Activated CD8-positive, alpha-beta memory T cell treated with anti-CD3 and anti-CD28 coated beads for 4 hours (primary cell): ENCODE results near the gene KIF2A.

Experiments
- DNase-seq, 2 donors: peaks; one replicate each; pipeline ENCODE4 v3.0.0-alpha.2; 2020; ENCODE audit warnings: low read depth in 2 of 2

The KIF2A gene

GRCh38 chr5:62291829-62292228, 14.2 kb upstream of the KIF2A start:
- peak; percentile 8 to 55 for DNase-seq

- DNase-seq, result no peak
Observed at GRCh38 chr5:62296998-62297397, 9.0 kb upstream of the KIF2A start.

- no peak for DNase-seq
Observed at GRCh38 chr5:62298118-62298517, 7.9 kb upstream of the KIF2A start.

GRCh38 chr5:62299101-62299500, 6.9 kb upstream of the KIF2A start:
- DNase-seq, result no peak

- DNase-seq, result no peak
Observed at GRCh38 chr5:62299600-62299999, 6.4 kb upstream of the KIF2A start.

- no peak for DNase-seq
Observed at GRCh38 chr5:62305358-62305714, 670 bp upstream of the KIF2A start.

GRCh38 chr5:62306323-62306895, 403 bp downstream of the KIF2A start:
- DNase-seq, result peak in 1 of 2 donors; percentile 25

GRCh38 chr5:62306896-62307689, 1.1 kb downstream of the KIF2A start:
- DNase-seq, result peak; percentile 43 to 52

- DNase-seq, result no peak
Observed at GRCh38 chr5:62308439-62308838, 2.4 kb downstream of the KIF2A start.

- DNase-seq, result no peak
Observed at GRCh38 chr5:62309107-62309506, 3.1 kb downstream of the KIF2A start.

- DNase-seq, result no peak
Observed at GRCh38 chr5:62310426-62311143, 4.6 kb downstream of the KIF2A start.

- DNase-seq, result no peak
Observed at GRCh38 chr5:62312036-62312435, 6.0 kb downstream of the KIF2A start.

- DNase-seq, result no peak
Observed at GRCh38 chr5:62312674-62313073, 6.7 kb downstream of the KIF2A start.

GRCh38 chr5:62314213-62314830, 8.3 kb downstream of the KIF2A start:
- no peak for DNase-seq

- DNase-seq, result no peak
Observed at GRCh38 chr5:62315376-62316175, 9.6 kb downstream of the KIF2A start.

GRCh38 chr5:62316176-62316502, 10.1 kb downstream of the KIF2A start:
- no peak for DNase-seq

GRCh38 chr5:62317810-62318209, 11.8 kb downstream of the KIF2A start:
- DNase-seq, result no peak

- no peak for DNase-seq
Observed at GRCh38 chr5:62322484-62322883, 16.5 kb downstream of the KIF2A start.

- no peak for DNase-seq
Observed at GRCh38 chr5:62326302-62326701, 20.3 kb downstream of the KIF2A start.

GRCh38 chr5:62326702-62327101, 20.7 kb downstream of the KIF2A start:
- DNase-seq, result no peak

GRCh38 chr5:62327138-62328053, 21.4 kb downstream of the KIF2A start:
- no peak for DNase-seq
